BLaER1 (cell line): ENCODE results near the gene MTA3.

Source experiments
- H3K27ac ChIP-seq: shearing (Covaris generic); formaldehyde crosslinking; 2 replicates; pipeline ENCODE4 v1.8.1; 2022
- H3K27me3 ChIP-seq: shearing (Covaris generic); formaldehyde crosslinking; 2 replicates; pipeline ENCODE4 v1.8.1; 2022
- H3K36me3 ChIP-seq: shearing (Covaris generic); formaldehyde crosslinking; 2 replicates; pipeline ENCODE4 v1.8.1; 2022
- H3K4me1 ChIP-seq: shearing (Covaris generic); formaldehyde crosslinking; 2 replicates; pipeline ENCODE4 v1.8.1; 2022
- H3K4me2 ChIP-seq: shearing (Covaris generic); formaldehyde crosslinking; 2 replicates; pipeline ENCODE4 v1.8.1; 2022
- H3K4me3 ChIP-seq: shearing (Covaris generic); formaldehyde crosslinking; 2 replicates; pipeline ENCODE4 v1.8.1; 2022
- H3K9ac ChIP-seq: shearing (Covaris generic); formaldehyde crosslinking; 2 replicates; pipeline ENCODE4 v1.8.1; 2022
- H3K9me3 ChIP-seq: shearing (Covaris generic); formaldehyde crosslinking; 2 replicates; pipeline ENCODE4 v1.8.1; 2022
- H4K20me1 ChIP-seq: shearing (Covaris generic); formaldehyde crosslinking; 2 replicates; pipeline ENCODE4 v1.8.1; 2022
- Cebpa-rat ChIP-seq: shearing (Covaris generic); IDR thresholded peaks from 2 replicates; pipeline ENCODE4 v1.8.1; 2022

The MTA3 gene

GRCh38 chr2:42787788-42788477, 219.5 kb downstream of the MTA3 start:
- Histone ChIP-seq H3K4me1 (peaks cover 14% of the 10 kb centered on the region), H3K27me3 (peaks cover 30% of the 10 kb centered on the region), H3K36me3 (no peaks in the 10 kb centered on the region), H3K4me3 (no peak overlapping the region), H3K27ac (no peak overlapping the region), H3K9ac (no peak overlapping the region), H3K9me3 (peaks cover 12% of the 10 kb centered on the region; the same call in 1 of the 2 replicates), H4K20me1 (no peaks in the 10 kb centered on the region), H3K4me2 (no peak overlapping the region)
- no peak for TF ChIP-seq Cebpa-rat

GRCh38 chr2:42788478-42788793, 220.0 kb downstream of the MTA3 start:
- Histone ChIP-seq H3K4me1 (peaks cover 19% of the 10 kb centered on the region), H3K27me3 (peaks cover 35% of the 10 kb centered on the region), H3K9me3 (peaks cover 12% of the 10 kb centered on the region; the same call in 1 of the 2 replicates), H3K9ac (no peak overlapping the region), H3K36me3 (no peaks in the 10 kb centered on the region), H3K27ac (no peak overlapping the region), H3K4me2 (no peak overlapping the region), H3K4me3 (no peak overlapping the region), H4K20me1 (no peaks in the 10 kb centered on the region)
- TF ChIP-seq Cebpa-rat = no peak

DNA sequence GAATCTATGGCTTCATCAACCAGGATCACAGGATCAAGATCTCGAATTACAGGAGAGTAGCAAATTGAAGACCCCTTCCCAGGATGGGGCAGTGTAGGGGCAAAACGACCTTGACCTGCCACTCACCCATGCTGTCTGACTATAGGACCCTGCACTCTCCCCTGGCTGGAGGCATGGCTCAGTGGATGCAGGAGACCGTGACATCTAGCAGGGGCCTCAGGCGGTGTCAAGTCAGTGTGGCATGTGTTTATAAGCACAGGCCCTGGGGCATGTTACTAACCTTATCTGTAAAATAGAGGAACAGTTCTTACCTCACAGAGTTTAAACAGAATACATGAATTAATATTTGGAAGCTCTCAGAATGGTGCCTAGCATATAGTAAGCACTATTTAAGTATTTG, 220.4 kb downstream of the MTA3 start:
- no peaks in the 10 kb centered on the region for H4K20me1 ChIP-seq
- no peak overlapping the region for H3K9ac ChIP-seq
- H3K27ac ChIP-seq = no peak overlapping the region
- H3K9me3 ChIP-seq = peaks cover 12% of the 10 kb centered on the region; the same call in 1 of the 2 replicates
- no peak overlapping the region for H3K4me2 ChIP-seq
- no peaks in the 10 kb centered on the region for H3K36me3 ChIP-seq
- H3K4me3 ChIP-seq = no peak overlapping the region
- H3K27me3 ChIP-seq = peaks cover 40% of the 10 kb centered on the region
- H3K4me1 ChIP-seq = peaks cover 24% of the 10 kb centered on the region
- no peak for TF ChIP-seq Cebpa-rat

- Histone ChIP-seq H3K9ac (no peak overlapping the region), H3K27me3 (peaks cover 48% of the 10 kb centered on the region), H3K4me1 (peaks cover 31% of the 10 kb centered on the region), H3K4me3 (no peak overlapping the region), H3K27ac (no peak overlapping the region), H3K36me3 (no peaks in the 10 kb centered on the region), H3K9me3 (peaks cover 12% of the 10 kb centered on the region; the same call in 1 of the 2 replicates), H4K20me1 (no peaks in the 10 kb centered on the region), H3K4me2 (no peak overlapping the region)
- TF ChIP-seq Cebpa-rat = no peak
Observed at GRCh38 chr2:42789751-42790150, 221.3 kb downstream of the MTA3 start.

DNA sequence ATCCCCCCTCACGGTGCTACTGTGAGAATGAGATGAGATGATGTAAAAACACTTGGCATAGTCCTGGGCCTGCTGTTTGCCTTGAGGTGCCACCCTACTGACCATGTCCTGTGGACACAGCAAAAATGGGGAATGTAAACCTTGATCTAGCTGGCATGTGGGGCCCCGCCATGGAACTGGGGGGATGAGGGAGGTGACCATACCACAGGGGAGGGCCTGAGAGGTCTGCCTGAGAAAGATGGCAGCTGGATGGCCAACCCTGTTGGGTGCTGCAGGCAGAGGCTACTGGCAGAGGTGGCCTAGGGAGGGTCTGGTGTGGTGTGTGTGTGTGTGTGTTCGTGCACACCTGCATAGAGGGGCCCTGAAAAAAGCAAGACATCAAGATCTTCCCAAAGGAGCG, 223.2 kb downstream of the MTA3 start:
- H3K4me1 ChIP-seq = peaks cover 45% of the 10 kb centered on the region
- peak overlapping the region; percentile 83 for H3K4me2 ChIP-seq
- H3K27me3 ChIP-seq = peaks cover 49% of the 10 kb centered on the region
- H4K20me1 ChIP-seq = no peaks in the 10 kb centered on the region
- H3K4me3 ChIP-seq = peak overlapping the region; percentile 61
- no peak overlapping the region for H3K27ac ChIP-seq
- peaks cover 12% of the 10 kb centered on the region; the same call in 1 of the 2 replicates for H3K9me3 ChIP-seq
- no peaks in the 10 kb centered on the region for H3K36me3 ChIP-seq
- no peak overlapping the region for H3K9ac ChIP-seq
- TF ChIP-seq Cebpa-rat = no peak

GRCh38 chr2:42792087-42792582, 223.7 kb downstream of the MTA3 start:
- peaks cover 49% of the 10 kb centered on the region for H3K27me3 ChIP-seq
- peak overlapping the region; percentile 45; the same call in 1 of the 2 replicates for H3K27ac ChIP-seq
- peaks cover 12% of the 10 kb centered on the region; the same call in 1 of the 2 replicates for H3K9me3 ChIP-seq
- H3K4me1 ChIP-seq = peaks cover 50% of the 10 kb centered on the region
- H4K20me1 ChIP-seq = no peaks in the 10 kb centered on the region
- H3K9ac ChIP-seq = peak overlapping the region; percentile 9
- H3K36me3 ChIP-seq = no peaks in the 10 kb centered on the region
- peak overlapping the region; percentile 83 for H3K4me2 ChIP-seq
- no peak for TF ChIP-seq Cebpa-rat
- peak overlapping the region; percentile 61 for H3K4me3 ChIP-seq

DNA sequence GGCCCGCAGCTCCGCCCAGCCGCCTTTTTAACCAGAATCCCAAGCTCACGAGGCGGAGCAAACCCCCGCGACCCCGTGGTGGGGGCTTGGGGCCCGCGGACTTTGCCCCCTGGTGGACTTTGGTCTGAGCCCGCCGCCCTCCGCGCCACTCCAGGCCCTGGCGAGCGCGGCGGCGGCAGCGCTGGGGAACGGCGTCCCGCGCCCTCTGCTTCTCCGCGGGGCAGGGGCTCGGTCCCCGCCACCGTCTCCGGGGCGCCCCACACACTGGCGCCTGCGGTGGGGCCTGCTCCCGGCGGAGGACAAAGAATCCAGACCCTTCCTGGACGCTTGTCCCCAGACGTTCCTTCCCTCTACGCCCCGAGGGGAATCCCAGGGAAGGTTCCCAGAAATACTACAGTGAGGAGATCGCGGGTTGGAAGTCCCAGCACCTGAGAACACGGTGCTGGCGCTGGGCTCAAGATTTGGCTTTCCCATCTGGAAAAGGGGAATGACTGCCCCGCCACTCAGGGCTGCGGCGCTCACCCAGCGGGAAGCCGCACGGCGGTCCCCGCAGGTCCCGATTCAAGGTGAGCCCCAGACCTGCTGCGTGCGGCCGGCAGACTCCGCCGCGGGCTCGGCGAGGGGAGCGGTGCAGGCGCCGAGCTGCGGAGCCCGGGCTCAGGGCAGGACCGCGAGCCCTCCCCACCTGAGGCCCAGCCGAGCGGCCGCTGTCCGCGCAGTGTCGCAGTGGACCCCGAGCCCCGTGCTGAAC, 224.3 kb downstream of the MTA3 start, which contains the start of gene HAAO:
HAAO (minus strand) TSS at position 1 of the 751 bp plus-strand sequence. CDS start 47 bp downstream, outside the sequence.
- H4K20me1 ChIP-seq = no peaks in the 10 kb centered on the region
- peak within 1 kb of the TSS; percentile 9 for H3K9ac ChIP-seq
- no peaks in the 10 kb centered on the region for H3K36me3 ChIP-seq
- H3K4me1 ChIP-seq = peaks cover 53% of the 10 kb centered on the region
- peak within 1 kb of the TSS; percentile 83 for H3K4me2 ChIP-seq
- TF ChIP-seq Cebpa-rat = no peak
- H3K4me3 ChIP-seq = peak within 1 kb of the TSS; percentile 61
- peak within 1 kb of the TSS; percentile 45; the same call in 1 of the 2 replicates for H3K27ac ChIP-seq
- peaks cover 49% of the 10 kb centered on the region for H3K27me3 ChIP-seq
- H3K9me3 ChIP-seq = peaks cover 12% of the 10 kb centered on the region; the same call in 1 of the 2 replicates

GRCh38 chr2:42793334-42794270, 225.2 kb downstream of the MTA3 start:
- Histone ChIP-seq H3K27ac (no peak overlapping the region), H3K9ac (peak overlapping the region; percentile 9), H3K4me2 (peak overlapping the region; percentile 83), H3K9me3 (peaks cover 12% of the 10 kb centered on the region; the same call in 1 of the 2 replicates), H4K20me1 (no peaks in the 10 kb centered on the region), H3K4me3 (peak overlapping the region; percentile 61), H3K27me3 (peaks cover 49% of the 10 kb centered on the region), H3K36me3 (no peaks in the 10 kb centered on the region), H3K4me1 (peaks cover 53% of the 10 kb centered on the region)
- TF ChIP-seq Cebpa-rat = no peak
